ENCODE data around the gene MCUB.

- TF ChIP-seq NFRKB (IDR thresholded peaks at IDR 0.05) (no peak), ARNT (IDR thresholded peaks at IDR 0.05) (no peak)
These were observed 116.8 kb downstream of the MCUB start for GRCh38 chr4:109676886-109677285.
